Measurements from ENCODE around the gene SDF2L1.
"Not testable (repeated sequence)": the region's sequence is repeated elsewhere in the genome, so short reads cannot be mapped to it uniquely, and the experiment has no call there.

SDF2L1 gene

DNA sequence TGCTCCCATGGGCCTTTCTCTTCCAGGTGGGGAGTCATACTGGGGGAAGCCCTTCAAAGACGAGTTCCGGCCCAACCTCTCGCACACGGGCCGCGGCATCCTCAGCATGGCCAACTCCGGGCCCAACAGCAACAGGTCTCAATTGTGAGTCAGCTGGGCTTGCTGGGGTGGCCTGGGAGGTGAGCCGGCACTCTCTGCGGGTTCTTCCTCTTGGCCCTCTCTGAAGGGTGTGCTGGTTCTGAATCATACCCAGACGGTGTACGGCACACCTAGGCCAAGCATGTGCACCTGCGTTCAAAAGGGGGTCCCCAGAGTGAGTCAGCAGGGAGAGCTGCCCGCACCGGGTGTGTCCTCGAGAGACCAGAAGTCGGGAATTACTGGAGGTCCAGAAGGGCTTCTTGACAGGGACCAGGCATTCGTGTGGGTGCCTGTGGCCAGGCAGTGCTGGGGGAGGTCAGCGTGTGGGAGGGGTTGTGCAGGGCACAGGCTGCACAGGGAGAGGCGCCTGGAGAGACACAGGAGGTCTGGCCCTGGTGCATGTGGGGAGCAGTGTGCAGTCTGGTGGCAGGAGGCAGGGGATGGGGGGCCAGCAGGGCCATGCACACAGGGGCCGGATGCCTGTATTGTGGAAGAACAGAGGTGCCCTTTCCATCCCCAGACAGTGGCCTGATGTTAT, 46.7 kb downstream of the SDF2L1 start:
- no peak for DNase-seq

DNA sequence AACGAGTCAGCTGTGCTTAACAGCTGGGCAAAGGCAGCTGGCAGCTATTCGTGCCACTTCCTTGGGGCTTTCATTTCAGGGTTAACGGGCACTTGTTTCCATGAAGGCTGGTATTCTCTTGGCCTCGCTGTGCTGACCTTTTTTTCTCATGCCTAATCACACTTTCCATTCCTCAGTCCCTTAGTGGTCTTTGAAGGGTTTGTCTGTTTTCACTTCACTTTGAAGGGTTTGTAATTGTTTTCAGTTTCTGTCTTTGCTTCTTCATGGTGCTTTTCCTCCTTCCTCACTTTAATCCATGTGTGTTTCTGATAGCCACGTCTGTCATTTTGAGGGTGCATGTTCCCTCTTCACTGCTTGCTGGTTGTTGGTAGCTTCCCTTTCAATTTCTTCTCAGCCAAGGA, 48.3 kb downstream of the SDF2L1 start:
- no peak for DNase-seq

DNA sequence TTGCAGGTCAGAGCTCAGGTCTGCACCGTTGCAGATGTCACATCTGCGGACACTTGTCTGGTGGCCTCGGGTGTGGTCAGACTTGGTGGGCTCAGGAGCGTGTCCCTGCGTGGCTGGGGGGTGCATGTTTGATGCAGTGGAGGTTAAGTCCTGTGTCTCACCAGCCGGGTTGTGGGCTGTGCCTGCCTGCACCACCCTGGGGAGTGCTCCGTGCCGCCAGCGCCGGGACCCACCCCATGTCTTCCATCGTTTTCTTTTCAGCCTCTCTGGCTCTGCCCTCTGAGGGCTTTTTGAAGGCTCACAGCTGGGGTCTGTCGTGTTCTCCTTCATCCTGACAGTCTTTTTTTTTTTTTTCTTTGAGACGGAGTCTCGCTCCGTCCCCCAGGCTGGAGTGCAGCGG, 49.7 kb downstream of the SDF2L1 start:
- DNase-seq, result no peak

DNA sequence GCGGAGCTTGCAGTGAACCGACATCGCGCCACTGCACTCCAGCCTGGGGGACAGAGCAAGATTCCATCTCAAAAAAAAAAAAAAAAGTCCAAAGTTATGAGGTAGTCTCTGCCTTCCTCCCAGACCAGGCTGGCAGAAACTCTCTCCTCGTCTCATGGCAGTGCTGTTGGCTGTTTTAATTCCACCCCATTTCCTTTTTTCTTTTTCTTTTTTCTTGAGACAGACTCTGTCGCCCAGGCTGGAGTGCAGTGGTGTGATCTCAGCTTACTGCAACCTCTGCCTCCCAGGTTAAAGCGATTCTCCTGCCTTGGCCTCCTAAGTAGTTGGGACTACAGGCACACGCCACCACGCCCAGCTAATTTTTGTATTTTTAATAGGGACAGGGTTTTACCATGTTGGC, 50.8 kb downstream of the SDF2L1 start:
- not testable (repeated sequence) for DNase-seq

DNA sequence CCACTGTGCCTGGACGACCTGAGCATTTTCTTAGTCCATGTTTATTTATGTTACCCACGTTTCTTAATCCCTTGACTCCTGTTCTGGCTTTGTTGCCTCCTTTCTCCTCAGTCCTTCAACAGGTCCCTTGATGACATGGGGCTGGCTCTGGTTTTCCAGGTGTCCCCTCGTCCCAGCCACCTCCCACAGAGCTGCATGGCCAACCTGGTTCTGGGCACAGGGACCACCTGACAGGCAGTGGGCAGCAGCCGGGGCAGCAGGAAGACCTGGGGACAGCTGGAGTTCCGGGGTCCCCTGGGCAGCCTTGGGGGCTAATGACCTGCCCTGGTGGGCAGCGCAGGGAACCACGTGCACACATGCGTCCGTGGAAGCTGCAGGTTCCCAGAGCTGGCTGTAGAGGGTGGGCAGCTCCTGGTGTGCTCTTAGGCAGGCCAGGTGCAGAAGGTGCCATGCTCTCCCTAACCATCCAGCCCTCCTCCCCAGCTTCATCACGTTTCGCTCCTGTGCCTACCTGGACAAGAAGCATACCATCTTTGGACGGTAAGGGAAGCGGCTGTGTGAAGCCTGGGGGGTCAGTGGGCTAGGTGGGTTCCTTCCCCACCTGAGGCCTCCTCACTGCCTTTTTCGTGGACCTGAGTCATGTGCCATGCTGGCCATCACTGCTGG, 51.4 kb downstream of the SDF2L1 start:
- DNase-seq, result no peak

Measured in hematopoietic multipotent progenitor cell treated with erythropoietin and hydrocortisone succinate and interleukin-3 and kit ligand, for 6 days (in vitro differentiated cells).